Measurements from ENCODE around the gene PHOX2A.

Gene PHOX2A

GRCh38 chr11:72233056-72233772, 10.8 kb downstream of the PHOX2A start:
- DNase-seq, result no peak

DNA sequence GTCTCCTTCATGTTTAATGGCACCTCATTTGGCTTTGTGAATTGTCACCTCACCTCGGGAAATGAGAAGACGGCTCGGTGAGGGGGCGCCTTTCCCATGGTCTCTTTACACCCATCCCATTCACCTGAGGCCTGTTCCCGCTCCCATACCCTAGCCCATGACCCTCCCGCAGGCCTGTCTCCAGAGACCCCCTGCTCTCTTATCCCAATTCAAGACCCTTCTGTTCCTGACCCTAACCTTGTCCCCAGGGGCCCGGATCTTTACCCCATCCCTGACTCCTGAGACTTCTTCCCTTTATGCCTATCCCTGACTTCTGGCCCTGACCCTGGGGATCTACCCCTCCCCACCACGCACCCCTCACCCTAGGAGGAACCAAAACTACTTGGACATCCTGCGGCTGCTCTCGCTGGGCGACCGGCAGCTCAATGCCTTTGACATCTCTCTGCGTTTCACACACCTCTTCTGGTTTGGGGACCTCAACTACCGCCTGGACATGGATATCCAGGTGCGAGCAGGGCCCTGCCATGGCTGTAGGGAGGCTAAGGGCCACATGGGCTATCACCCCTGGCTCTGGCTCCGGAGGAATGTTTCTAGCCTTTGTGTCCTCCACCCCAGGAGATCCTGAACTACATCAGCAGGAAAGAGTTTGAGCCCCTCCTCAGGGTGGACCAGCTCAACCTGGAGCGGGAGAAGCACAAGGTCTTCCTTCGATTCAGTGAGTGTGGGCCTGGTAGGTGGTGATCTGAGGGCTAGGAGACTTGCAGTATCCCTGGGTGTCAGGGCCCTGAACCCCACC, 11.5 kb downstream of the PHOX2A start:
- no peak for DNase-seq

DNA sequence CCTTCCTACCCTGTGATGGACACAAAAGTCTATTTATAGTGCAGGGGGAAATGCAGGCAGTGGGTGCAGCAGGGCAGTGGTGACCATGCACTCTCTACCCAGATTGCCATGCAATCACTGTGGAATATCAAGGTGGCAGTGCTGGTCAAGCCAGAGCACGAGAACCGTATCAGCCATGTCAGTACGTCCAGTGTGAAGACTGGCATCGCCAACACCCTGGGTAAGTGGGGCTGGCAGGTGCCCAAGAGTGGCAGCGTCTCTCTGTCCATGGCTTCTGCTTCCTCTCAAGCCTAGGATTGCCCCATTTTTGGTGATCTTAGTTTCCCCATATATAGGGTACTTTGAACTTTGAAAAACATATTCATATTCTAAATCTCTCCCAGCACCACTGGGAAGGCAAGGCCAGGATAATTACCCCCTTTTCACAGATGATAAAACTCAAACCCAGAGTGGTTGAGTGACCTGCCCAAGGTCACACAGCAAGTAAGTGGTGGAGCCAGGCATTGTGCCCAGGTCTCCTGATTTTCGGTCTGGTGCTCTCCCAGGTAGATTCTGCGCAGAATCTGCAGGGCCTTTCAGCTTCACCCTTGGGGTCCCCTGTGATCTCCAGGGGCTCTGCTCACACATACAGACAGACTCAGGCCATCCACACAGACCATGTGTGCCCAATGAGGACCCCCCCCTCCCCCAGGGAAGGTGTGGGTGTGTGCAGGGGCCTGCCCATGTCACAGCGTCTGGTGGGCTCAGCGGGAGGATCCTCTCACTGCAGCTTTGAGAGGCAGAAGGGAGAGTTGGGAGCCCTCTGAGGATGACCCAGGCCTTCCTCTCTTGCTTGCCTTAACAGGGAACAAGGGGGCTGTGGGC, 12.3 kb downstream of the PHOX2A start:
- DNase-seq, result no peak

DNA sequence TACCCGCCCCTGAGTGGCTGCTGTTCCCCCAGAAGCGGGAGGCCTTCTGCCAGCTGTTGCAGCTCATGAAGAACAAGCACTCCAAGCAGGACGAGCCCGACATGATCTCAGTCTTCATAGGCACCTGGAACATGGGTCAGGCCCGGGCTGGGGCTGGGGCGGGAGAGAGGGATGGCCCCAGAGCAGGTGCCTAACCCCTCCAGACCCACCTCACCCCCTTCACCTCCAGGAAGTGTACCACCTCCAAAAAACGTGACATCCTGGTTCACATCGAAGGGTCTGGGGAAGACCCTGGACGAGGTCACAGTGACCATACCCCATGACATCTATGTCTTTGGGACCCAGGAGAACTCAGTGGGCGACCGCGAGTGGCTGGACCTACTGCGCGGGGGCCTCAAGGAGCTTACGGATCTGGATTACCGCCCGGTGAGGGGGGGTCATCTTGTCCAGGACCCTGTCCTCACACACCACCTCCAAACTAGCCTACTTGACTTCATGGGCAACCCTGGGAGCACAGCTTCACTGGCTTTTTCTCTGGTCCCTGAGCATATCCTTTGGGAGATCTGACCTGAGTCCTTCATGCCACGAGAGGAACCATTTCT, 13.1 kb downstream of the PHOX2A start:
- no peak for DNase-seq

DNA sequence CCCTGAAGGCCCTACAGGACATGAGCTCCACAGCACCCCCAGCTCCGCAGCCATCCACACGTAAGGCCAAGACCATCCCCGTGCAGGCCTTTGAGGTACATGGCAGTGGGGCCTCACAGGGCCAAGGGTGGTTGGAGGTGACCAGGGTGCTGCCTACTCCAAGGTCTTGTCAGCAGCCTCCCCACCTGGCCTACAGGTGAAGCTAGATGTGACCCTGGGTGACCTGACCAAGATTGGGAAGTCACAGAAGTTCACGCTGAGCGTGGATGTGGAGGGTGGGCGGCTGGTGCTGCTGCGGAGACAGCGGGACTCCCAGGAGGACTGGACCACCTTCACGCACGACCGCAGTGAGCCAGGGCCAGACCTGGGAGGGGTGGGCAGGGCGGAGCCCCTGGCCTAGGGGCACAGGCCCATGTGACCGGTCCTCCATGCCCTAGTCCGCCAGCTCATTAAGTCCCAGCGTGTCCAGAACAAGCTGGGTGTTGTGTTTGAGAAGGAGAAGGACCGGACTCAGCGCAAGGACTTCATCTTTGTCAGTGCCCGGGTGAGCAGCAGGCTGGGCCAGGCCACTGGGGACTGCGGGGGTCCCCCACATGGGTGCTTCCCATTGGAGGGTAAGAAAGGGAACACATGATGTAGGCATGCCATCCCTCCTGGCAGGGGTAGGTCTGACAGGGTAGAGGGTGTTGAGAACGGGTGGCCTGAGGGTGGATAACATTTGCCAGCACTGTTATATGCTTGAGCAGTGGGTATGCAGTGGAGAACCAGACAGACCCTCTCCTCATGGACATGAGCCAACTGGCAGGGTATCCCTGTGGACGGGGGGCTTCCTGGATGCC, 13.8 kb downstream of the PHOX2A start:
- no peak for DNase-seq

DNA sequence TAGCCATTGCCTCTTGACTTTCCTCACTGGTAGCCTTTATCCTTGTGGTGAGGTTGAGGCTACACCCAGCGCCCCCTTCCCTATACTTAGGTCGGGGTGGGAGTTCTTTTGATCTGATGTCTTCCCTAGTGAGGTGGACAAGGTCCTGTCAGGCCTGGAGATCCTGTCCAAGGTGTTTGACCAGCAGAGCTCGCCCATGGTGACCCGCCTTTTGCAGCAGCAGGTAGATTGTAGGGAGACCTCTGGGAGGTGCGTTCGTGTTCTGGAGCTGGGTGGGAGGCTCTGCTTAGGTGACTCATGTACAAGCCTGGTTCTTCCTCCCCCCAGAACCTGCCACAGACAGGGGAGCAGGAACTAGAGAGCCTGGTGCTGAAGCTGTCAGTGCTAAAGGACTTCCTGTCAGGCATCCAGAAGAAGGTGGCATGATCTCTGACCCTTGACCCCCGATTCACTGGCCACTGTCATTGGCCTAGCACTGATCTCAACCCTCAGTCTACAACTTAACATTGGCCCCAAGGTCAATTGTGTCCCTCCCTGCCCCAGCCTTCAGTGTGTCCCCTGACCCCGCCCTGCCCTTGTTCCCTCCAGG, 14.5 kb downstream of the PHOX2A start:
- no peak for DNase-seq

DNA sequence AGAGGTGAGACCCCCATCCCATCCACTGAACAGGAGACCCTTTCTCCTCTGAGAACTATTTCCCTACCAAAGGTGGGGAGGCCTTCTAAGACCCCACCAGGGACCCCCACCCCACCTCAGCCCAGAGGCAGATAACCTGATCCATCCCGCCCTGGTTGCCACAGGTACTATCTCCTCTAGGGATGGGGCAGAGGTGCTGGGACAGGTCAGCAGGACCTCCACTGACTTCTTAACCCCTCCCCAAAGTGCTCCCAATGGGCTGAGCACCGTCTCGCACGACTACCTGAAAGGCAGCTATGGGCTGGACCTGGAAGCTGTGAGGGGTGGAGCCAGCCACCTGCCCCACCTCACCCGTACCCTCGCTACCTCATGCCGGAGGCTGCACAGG, 15.1 kb downstream of the PHOX2A start:
- no peak for DNase-seq

- no peak for DNase-seq
These were observed 15.6 kb downstream of the PHOX2A start for GRCh38 chr11:72228229-72228843.

DNA sequence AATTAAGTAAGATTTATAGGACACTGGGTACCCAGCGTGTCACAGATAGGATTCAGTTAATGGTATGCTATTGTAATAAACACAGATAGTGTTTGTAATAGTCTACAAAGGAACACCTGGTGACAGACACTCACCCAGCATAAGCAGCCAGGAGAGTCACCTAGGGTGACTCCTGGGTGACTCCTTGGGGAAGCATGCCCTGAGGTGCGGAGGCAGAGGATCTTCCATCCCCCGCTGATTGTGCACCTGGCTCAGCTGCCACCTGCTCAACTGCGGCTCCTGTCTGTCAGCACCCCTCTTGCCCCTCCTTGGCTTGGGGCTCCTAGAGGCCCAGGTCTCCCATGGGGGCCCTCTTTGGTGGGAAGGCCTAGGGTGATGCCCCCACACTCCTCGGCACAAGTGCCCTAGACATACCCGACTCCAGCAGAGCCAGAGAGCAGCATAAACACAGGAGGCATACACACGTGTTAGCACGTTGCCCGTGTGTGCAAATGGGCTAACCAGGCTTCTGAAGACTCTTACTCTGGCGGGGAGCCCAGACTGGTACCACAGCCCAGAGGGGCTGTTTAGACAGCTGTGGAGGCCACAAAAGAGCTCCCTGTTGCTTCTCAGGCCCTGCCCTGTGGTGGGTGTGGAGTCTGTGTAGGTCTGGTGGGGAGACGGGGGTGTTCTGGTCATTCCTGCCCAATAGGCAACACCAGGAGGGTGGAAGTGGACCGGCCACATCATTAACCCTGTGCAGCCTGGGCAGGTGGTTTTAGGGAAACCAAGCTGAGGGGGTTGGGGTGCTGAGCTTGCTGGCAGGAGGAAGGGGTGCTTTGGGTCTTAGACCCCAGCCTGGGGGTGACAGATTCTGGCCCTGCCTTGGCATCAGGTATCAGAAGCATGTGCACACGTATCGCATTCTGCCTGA, 16.4 kb downstream of the PHOX2A start:
- peak; percentile 37 to 64 for DNase-seq

DNA sequence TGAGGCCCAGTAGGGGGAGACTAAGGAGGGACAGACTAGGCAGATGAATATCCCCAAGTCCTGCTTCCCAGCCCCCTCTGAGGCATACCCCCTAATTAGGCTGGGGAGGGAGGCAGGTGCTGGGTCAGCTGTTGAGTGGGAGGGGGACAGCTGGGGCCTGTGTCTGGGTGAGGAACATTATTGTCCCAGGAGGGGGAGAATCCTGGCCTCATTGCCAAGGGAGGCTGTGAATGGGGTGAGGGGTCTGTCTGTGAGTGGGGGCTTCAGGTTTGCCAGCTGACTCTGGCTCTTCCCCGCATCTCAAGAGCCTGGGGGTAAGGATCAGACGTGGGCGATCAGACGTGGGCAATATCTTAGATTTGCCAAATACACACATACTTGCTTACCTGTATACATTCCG, 17.3 kb downstream of the PHOX2A start:
- DNase-seq, result no peak

DNA sequence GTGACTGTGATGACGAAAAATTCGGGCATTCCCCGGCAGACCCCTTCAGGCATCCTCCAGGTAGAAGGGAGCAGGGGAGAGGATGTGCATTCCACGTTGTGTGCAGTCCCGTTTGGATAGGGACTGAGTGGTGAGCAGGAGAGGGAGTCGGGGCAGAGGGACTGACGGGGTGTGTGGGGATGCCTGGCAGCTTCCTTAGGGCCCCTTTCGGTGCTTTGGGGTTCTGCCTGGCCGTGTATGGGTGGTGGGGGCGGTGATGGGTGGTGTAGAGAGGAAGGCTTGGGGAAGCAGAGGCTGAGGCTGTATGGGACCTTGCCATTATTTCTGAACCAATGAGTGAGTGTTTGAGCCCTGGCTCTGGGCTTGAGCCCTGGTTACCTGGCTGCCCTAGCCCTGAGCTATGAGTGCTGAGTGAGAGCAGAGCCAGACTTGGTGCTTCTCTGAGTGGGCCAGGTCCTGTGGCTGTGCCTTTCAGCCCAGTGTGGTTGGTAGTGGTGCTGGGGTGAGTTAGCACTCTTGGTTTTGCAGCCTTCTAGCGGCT, 18.5 kb downstream of the PHOX2A start:
- no peak for DNase-seq

- DNase-seq, result no peak
These were observed 19.2 kb downstream of the PHOX2A start, which contains the start of gene INPPL1 for GRCh38 chr11:72224564-72225410. Gene INPPL1, plus strand, starts transcription at chr11:72224767. Its CDS starts 218 bp downstream, at chr11:72224985.

- DNase-seq, result no peak
These were observed 20.1 kb downstream of the PHOX2A start for GRCh38 chr11:72223615-72224563.

- peak; percentile 71 to 91 for DNase-seq
These were observed 20.9 kb downstream of the PHOX2A start for GRCh38 chr11:72222907-72223614.

DNA sequence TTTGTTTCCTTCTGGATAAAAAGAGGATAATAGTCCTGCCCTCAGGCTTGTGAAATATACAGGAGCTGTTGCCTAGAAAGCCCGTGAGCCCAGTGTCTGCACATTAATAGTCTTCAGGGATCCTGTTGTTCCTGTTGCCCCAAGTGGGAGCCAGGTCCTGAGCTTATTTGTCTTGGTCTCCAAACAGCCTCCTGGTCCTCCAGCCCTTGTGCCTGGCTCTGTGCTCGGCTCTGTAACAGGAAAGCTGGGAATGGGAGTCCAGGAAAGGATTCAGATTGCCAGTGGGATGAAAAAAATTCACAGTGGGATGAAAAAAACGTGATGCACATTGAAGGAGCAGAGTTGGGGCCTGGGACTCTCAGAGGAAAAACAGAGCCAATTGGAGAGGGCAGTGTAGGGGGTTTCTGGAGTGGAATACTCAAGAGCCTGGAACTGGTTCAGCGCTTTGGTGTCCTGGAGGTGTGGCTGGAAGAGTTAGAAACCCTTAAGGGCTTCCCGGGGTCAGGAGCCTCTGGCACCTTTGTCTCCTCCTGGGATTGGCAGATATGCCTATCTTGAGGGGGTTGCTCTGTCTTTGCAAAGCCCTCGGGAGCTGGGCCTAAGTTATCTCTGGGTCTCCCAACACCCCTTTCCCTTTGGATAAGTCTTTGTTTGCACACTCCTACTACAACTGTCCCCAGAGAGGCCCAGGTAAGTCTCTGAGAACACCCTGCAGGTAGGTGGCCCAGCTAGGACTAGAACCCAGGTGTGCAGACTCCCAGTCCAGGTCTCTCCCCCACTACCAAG, 21.7 kb downstream of the PHOX2A start:
- no peak for DNase-seq
